ENCODE results near the gene RNF38.
"Not testable (repeated sequence)": the region's sequence is repeated elsewhere in the genome, so short reads cannot be mapped to it uniquely, and the experiment has no call there.

The RNF38 gene

GRCh38 chr9:36328798-36329411 is 71.2 kb downstream of the RNF38 start:
- DNase-seq: peak; percentile 66

DNA sequence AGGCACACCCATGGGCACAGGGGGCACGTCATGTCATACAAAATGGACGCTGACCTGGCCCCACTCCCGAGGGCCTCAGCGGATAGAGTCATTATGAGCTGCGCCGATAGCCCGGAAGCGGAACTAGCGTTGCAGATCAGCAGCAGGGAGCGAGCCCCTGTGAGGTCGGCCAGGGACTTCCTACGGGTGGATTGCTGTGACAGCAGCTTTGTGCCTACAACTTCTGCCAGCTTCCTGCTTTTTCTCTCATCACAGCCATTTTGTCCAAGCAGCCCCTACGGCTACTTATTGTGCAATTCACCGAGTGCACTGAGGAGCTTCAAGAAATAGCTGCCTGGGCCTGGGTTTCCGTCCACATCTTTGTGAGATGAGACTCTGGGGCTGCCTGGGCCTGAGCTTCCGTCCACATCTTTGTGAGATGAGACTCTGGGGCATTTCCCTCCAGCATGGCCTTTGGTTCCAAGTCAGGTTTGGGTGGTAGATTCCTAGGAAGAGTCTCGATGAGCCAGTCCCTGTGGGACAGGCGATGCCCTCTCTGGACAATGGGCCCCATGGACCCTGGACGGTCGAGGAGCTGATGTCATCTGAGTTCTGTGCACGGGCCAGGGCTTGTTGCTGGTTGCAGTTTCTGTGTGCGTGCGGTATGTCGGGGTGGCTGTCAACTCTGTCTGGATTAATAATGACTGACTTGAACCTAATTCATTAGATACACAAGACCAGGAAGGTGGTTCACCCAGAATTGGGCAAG is 74.8 kb downstream of the RNF38 start:
- no peak for DNase-seq

- DNase-seq: no peak
These were observed 76.1 kb downstream of the RNF38 start for GRCh38 chr9:36323926-36324325.

GRCh38 chr9:36322462-36322861 is 77.6 kb downstream of the RNF38 start:
- no peak for DNase-seq

DNA sequence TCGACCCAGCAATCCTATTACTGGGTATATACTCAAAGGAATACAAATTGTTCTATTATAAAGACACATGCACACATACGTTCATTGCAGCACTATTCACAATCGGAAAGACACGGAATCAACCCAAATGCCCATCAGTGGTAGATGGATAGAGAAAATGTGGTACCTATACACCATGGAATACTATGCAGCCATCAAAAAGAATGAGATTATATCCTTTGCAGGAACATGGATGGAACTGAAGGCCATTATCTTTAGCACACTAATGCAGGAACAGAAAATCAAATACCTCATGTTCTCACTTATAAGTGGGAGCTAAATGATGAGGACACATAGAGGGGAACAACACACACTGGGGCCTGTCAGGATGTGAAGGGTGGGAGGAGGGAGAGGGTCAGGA is 78.2 kb downstream of the RNF38 start:
- not testable (repeated sequence) for DNase-seq

DNA sequence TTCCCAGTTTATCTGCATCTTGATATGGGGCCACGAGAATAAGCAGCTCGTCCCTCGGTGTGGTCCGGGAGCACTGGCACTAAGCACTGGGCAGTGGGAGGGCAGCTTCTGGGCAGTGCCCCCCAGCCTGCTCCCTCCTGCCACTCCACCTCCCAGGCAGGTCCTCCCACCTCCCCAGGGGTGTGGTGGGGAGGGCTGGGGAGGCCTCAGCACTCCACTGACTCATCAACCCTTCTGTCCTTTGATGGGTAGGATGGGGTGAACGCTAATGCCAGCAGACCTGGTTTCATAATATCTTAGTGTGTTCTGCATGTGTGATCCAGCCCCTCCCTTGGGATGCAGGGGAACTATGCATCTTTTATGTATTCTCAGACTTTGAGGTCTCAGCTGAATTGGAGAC is 79.6 kb downstream of the RNF38 start:
- DNase-seq: no peak

GRCh38 chr9:36319806-36320205 is 80.3 kb downstream of the RNF38 start:
- no peak for DNase-seq

DNA sequence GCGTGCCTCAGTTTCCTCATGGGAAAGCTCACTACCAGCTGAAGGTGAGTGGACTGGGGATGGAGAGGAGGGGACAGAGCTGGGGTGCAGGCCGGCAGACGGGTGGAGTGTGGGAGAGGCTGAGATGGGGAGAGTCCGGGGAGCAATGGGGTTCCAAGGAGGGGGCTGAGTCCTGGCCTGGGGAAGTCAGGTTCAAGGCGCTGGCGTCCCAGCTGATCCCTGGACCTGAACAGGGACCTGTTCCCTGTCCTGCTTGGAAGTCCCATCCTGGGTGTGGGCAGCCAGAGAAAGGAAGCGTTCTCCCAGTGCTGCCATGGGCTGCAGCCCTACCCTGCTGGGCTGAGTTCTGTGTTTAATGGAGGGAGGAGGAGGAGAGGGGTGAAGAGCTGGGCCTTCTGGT is 80.9 kb downstream of the RNF38 start:
- no peak for DNase-seq

GRCh38 chr9:36318212-36318802 is 81.8 kb downstream of the RNF38 start:
- DNase-seq: no peak

DNA sequence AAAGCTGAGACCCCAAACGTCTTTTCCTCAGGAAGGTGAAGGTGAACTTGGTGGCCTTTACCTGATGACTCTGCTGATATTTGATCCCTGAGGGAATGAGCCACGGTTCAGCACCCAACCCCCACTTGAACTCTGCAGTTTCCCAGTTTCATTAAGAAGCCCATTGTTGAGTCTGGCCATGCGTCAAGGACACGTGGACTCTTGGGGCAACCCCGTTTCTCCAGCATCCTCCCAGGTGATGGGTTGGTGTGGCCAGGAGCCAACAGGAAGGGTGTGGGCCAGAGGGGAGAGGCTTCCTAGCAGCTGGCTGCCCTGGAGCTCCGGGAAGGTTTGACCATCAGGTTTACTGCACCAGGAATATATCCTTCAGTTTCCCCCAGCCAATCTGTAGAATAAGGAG is 82.3 kb downstream of the RNF38 start:
- no peak for DNase-seq

DNA sequence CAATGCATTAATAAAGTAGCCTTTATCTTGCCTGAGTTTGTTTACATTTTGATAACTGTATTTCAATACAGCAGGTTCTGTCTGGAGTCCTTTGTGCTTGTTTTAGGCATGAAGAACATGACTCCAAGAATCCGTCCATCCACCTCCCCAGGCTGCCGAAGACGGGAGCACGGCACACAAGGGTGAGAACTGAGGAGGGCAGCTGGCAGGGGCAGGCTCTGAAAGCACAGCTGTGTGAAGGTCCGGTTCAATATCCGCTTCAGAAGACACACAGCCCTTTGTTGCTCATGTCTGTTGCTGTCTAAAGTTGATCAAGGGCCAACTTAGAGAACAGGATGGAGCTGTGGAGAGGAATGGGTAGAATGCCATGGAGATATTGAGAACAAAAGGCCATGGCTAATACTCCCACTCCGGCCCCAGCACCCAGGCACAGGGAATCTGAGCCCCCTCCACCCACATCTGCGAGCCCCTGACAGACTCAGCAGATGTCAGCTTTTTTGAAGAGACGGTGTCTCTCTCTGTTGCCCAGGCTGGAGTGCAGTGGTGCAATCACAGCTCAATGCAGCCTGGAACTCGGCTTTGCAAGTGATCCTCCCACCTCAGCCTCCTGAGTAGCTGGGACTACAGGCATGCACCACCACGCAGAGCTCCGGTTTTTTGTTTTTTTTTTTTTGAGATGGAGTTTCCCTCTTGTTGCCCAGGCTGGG is 83.3 kb downstream of the RNF38 start:
- no peak for DNase-seq

DNA sequence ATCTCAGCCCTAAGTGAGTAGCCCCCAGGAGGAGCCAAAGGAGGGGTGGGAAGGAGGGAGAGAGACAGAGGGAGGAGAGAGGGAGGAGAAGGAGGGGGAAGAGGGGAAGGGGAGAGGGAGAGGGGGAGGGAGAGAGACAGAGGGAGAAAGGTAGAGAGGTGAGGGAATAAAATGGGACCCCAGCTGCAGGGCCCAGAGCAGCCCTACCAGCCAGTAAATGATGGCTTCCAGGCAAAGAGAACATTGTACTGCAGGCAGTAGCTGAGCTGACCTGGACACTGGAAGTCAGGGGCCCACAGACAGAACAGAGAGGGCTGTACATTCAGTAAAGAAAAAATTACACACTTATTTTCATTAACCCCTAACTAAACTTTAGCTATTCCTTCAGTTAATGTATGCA is 84.0 kb downstream of the RNF38 start:
- DNase-seq: no peak

GRCh38 chr9:36315283-36315682 is 84.8 kb downstream of the RNF38 start:
- DNase-seq: no peak

DNA sequence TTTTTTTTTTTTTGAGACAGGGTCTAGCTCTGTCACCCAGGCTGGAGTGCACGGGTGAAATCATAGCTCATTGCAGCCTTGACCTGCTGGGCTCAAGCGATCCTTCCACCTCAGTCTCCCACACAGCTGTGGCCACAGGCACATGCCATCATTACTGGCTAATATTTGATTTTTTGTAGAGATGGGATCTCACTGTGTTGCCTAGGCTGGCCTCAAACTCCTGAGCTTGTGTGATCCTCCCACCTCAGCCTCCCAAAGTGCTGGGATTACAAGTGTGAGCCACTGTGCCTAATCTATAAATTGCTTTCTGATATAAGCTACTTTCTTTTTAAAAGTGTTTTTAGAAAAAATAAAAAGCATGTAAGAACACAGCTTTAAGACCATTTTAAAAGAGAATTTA is 85.3 kb downstream of the RNF38 start:
- no peak for DNase-seq

DNA sequence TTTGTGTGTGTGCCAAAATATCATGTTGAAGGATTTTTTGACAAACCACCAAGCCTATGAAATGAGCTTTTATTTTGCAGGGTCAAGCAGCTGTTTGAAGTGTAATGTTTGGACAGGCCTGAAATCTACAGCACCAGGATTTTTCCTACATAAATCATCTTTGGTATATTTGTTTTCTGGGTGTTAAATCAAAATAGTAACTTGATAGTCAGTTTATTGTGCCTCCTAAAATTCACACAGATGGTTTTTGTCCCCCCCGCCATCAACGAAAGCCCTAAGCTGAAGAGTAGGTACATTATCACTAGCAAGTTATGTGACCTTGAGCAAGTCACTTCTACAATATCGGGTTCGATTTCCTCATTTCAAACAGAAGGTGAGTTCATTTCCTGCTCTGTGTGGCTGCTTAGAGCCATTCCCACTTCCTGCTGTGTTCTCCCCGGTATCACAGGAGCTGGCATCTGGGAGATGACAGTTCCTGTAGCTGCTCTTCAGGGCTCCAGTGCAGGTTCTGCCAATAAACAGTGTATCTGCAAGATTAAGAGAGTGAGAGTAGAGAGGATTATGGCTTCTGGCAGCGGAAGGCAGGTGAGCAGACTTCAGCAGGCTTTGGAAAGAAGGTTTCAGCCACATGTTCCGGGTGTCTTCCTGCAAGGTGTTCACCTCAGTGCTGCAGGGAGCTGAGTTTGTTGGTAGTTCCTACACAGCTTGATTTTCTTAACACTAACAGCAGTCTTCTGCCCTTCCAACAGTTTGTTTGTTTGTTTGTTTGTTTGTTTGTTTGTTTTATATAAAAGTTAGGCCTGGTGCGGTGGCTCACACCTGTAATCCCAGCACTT is 93.4 kb downstream of the RNF38 start:
- DNase-seq: no peak

DNA sequence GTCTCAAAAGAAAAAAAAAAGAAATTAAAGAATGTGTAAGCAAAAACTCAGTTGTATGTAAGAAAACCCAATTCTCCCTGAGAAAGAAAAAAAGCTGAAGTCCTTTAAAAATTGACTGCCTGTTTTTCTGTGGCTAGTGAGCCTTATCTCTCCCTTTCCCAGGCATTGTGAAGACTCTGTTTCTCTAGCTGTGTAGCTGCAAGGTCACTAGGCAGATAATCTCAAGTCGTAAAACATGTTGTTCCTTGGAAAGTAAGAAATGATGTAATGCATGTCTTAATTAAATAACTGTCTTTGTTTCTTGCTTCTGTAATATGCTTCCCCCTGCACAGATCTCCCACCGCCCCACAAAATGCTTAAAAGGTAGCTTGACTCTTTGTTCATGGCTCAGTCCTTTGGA is 95.7 kb downstream of the RNF38 start:
- not testable (repeated sequence) for DNase-seq

DNA sequence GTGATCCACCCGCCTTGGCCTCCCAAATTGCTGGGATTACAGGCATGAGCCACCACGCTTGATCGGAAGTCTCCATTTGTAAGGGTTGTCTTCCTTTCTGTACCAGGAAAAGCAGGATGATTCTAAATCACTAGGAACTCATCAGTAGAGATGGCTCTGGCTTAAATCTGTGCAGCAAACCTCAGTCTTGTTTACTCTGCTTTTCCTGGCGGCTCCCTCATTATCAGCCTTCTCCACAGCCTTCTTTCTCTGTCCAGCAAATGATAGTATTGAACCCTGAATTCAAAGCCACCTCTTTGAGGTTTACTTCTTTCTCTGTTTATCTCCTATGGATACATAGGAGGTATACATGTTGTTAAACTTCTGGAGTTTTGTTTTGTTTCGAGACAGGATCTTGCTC is 98.8 kb downstream of the RNF38 start:
- DNase-seq: no peak

DNA sequence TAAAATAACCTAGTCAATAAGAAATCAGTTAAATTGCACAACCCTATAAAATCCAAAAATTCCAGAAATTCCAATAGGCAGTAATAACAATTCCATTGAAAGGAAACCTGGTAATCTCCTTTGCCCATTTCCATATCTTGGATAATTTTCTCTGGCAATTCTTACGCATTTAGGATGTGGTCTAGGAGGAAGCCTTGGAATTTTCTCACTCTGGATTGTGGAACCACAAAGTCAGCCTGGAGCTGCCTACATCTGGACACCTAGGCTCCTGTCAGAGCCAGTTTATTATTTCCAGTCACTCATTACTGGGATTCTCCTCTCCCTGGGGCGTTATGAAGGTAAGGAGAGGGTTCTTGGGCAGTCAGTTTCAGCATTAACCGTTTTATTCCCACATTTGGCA is 101.5 kb downstream of the RNF38 start:
- no peak for DNase-seq

DNA sequence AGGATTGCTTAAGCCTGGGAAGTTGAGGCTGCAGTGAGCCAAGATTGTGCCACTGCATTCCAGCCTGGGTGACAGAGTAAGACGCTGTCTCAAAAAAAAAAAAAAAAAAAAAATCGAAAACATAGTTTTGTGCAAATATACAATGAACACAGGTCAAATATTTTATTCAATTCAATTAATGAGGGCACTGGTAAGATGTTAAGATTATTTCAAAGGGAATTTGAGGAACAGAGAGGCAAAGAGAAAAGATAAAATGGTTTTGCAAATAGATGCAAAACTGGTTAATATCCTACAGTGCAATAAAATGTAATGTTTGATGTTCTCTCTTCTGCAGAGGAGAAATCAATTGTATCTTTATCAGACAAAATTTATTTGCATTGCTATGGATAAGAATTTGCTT is 102.3 kb downstream of the RNF38 start:
- no peak for DNase-seq

GRCh38 chr9:36294996-36295395 is 105.1 kb downstream of the RNF38 start:
- DNase-seq: not testable (repeated sequence)

- DNase-seq: no peak
These were observed 106.2 kb downstream of the RNF38 start for GRCh38 chr9:36293918-36294317.

- DNase-seq: no peak
These were observed 106.9 kb downstream of the RNF38 start for GRCh38 chr9:36293171-36293570.

DNA sequence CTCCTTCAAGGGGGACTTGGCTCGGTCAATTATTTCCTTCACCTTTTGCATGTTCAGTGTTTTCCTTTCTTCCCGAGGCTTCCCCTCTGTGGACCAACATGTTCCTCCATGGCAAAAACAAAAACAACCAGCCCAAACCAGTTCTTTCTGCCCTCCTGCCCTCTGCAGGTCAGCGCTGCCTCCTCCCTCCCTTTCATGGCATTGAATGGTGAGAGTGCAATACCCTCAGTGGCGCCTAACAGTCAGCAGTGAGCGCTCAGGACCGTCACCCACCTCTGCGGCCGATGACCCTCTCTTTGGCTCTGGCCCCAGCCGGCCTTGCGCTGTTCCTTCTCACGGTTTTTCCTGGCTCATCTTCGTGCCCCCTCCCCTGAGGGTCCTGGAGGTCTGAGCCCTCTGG is 107.4 kb downstream of the RNF38 start:
- DNase-seq: no peak

Data from NCI-H748 treated with DMSO at 0.1 percent for 48 hours (cell line).